Activated CD8-positive, alpha-beta memory T cell treated with anti-CD3 and anti-CD28 coated beads, Interleukin-2, amount 10 ng/mL, durations not matched to agents 7 days and 5 days (primary cell): ENCODE results near the gene MED13L. TPM values are rescaled to one million over a fixed set of nuclear protein-coding genes. Genes with fewer than 3 reads are reported as not detected.
A peak's percentile ranks its signal among the peaks of the same experiment; 100 is the strongest.

Experiments used
- ATAC-seq: fragments of 150-1000 bp; cut with Tn5 transposase; one replicate; pipeline ENCODE4 v1.10.0; 2021; ENCODE audit warnings: moderate library complexity
- CTCF ChIA-PET: fragments of 350-600 bp; sonication (Branson Sonifier 250); formaldehyde crosslinking; loops from one replicate; lab custom pipeline; 2021; ENCODE audit warnings: antibody characterized with exemption; lab: Charles Lee
- DNase-seq: peaks from one replicate; pipeline ENCODE4 v3.0.0-alpha.2; 2020
- H3K27ac Mint-ChIP-seq: one replicate; pipeline ENCODE4 v1.8.0; 2021; ENCODE audit warnings: mild to moderate bottlenecking, mixed read lengths
- H3K27me3 Mint-ChIP-seq: one replicate; pipeline ENCODE4 v1.8.0; 2021; ENCODE audit warnings: mixed read lengths
- H3K36me3 Mint-ChIP-seq: one replicate; pipeline ENCODE4 v1.8.0; 2021; ENCODE audit warnings: mild to moderate bottlenecking, mixed read lengths
- H3K4me1 Mint-ChIP-seq: one replicate; pipeline ENCODE4 v1.8.0; 2021; ENCODE audit warnings: mixed read lengths
- H3K4me3 Mint-ChIP-seq: one replicate; pipeline ENCODE4 v1.8.0; 2021; ENCODE audit warnings: mild to moderate bottlenecking, moderate library complexity, mixed read lengths
- H3K9me3 Mint-ChIP-seq: one replicate; pipeline ENCODE4 v1.8.0; 2022; ENCODE audit warnings: low read depth, mixed read lengths
- total RNA-seq, 2 experiments: library from RNA; stranded (reverse); gene quantifications; one replicate each; pipeline ENCODE4 v1.2.3, GENCODE V29; 2021

Gene MED13L
- total RNA-seq, 2 experiments from 2014 or later = 65.1 to 74.4 TPM

DNA sequence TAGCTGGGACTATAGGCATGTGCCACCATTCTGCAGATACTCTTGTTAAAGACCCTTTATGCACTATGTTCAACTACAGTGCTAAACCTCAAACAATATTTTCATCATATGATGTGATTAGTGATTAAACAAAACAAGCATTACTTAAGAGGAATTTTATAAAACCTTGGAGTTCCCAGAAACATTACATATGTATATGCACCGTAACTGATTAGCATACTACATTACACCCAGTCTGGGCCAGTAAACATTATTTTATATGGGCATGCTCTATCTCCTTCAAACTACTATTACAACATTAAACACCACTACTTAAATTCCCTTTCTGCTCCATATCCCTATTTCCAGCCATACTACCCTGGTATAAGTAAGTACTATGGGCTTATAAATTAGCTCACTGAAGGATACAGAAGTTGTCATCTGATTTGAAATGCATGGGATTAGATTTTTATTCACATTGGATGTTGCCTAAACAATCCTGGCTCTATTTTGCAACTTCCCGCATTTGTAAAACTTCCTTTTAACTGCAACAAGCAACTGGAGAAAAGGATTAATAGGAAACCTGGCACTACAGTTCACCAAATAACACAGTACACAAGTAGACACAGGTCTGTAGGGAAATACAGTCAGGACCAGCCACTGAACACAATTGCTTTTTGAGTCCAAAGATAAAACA lies 205.8 kb downstream of the MED13L start:
- H3K9me3 Mint-ChIP-seq = no peaks in the 10 kb centered on the region
- no peaks in the 10 kb centered on the region for H3K27me3 Mint-ChIP-seq
- H3K4me3 Mint-ChIP-seq = no peak overlapping the region
- CTCF ChIA-PET = interaction anchor here (0.9 kb wide), 1 partner anchor 18 kb away, joined by 4 read pairs; no protein-coding TSS in a partner anchor
- no peak overlapping the region for H3K27ac Mint-ChIP-seq
- H3K36me3 Mint-ChIP-seq = peaks cover 1% of the 10 kb centered on the region
- H3K4me1 Mint-ChIP-seq = peaks cover 24% of the 10 kb centered on the region
- ATAC-seq (no peak), DNase-seq (no peak)

DNA sequence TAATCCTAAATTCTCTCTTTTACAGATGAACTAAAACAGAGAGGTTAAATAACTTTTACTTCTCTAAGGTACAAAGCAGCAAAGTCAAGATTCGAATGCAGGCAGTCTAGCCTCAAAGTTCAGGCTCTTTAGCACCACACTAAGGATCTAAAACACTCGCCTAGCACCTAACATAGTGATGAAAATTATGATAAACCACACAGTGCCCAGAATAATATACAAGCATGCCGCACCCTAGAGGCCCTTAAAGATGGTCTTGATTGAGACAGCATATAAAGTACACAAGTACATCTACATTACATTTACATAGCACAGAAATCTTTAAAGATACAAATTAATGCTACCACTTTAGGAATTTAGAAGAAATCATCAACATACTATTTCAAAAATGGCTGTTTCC lies 207.0 kb downstream of the MED13L start:
- Mint-ChIP-seq H3K9me3 (no peaks in the 10 kb centered on the region), H3K4me1 (peaks cover 28% of the 10 kb centered on the region), H3K4me3 (no peak overlapping the region), H3K27ac (no peak overlapping the region), H3K27me3 (no peaks in the 10 kb centered on the region), H3K36me3 (no peaks in the 10 kb centered on the region)
- ATAC-seq (no peak), DNase-seq (no peak)
- CTCF ChIA-PET = no interaction called here

DNA sequence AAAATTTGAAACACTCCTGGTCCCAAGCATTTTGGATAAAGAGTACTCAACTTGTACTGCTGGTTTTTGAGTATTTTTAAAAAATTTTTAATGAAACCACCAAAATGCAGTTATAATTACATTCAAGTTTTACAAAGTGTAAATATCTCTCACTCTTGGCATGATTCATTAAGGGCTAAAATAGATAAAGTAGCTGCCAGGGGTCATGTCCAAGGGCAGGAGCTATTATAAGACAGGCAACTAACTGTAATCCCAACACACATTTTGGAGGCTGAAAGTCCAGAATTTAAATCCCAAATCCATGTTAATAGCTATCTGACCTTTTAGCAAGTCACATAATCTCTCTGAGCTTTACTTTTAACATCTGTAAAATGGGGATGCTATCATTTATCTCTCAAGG lies 207.6 kb downstream of the MED13L start:
- H3K9me3 Mint-ChIP-seq = no peaks in the 10 kb centered on the region
- no peak overlapping the region for H3K4me3 Mint-ChIP-seq
- no peaks in the 10 kb centered on the region for H3K36me3 Mint-ChIP-seq
- H3K27ac Mint-ChIP-seq = no peak overlapping the region
- peaks cover 24% of the 10 kb centered on the region for H3K4me1 Mint-ChIP-seq
- no peak for ATAC-seq
- CTCF ChIA-PET = no interaction called here
- H3K27me3 Mint-ChIP-seq = no peaks in the 10 kb centered on the region
- no peak for DNase-seq

DNA sequence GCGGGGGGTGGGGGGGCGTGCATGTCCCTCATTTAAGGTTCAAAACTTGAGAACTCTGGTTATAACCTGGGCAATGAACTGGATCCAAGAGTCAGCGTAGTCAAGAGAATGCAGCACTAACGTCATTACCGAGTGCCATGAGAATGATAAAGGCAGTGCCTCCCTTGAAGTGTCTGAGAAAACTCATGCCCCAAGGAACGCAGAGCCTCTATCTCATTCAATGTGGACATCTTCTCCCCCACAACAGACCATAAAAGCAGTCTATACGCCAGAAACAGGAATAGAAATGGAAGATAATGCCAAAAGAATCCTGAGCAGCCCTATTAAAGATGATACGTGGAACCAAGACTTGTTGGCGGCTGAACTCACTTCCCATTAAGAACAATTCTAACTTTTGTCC lies 208.6 kb downstream of the MED13L start:
- no peak for ATAC-seq
- no peak overlapping the region for H3K27ac Mint-ChIP-seq
- no peak for DNase-seq
- H3K36me3 Mint-ChIP-seq = no peaks in the 10 kb centered on the region
- H3K9me3 Mint-ChIP-seq = no peaks in the 10 kb centered on the region
- H3K4me1 Mint-ChIP-seq = peaks cover 19% of the 10 kb centered on the region
- no peaks in the 10 kb centered on the region for H3K27me3 Mint-ChIP-seq
- CTCF ChIA-PET = no interaction called here
- no peak overlapping the region for H3K4me3 Mint-ChIP-seq

DNA sequence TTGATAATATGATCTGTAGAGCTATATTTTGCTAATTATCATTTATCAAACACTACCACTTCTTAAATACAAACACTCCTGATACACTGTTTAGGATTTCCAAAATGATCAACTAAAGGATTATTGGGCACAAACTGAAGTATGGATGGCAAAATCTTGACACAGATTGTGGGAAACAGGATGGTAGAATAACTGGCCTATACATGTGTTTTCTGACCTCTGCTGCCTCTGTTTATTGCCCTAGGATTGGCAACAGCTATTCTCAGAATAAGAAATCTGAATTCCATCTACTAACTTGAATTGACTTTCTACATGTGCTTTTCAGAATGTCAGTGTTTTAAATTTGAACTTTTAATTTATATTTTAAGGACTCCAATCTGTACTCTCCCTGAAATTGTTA lies 209.1 kb downstream of the MED13L start:
- ATAC-seq (no peak), DNase-seq (no peak)
- H3K27me3 Mint-ChIP-seq = no peaks in the 10 kb centered on the region
- no peak overlapping the region for H3K27ac Mint-ChIP-seq
- H3K36me3 Mint-ChIP-seq = no peaks in the 10 kb centered on the region
- H3K4me3 Mint-ChIP-seq = no peak overlapping the region
- peaks cover 19% of the 10 kb centered on the region for H3K4me1 Mint-ChIP-seq
- no peaks in the 10 kb centered on the region for H3K9me3 Mint-ChIP-seq
- CTCF ChIA-PET = interaction anchor here (0.9 to 1.8 kb wide), 3 partner anchors 10 to 126 kb away, joined by 3 to 7 read pairs (median 3); no protein-coding TSS in a partner anchor

DNA sequence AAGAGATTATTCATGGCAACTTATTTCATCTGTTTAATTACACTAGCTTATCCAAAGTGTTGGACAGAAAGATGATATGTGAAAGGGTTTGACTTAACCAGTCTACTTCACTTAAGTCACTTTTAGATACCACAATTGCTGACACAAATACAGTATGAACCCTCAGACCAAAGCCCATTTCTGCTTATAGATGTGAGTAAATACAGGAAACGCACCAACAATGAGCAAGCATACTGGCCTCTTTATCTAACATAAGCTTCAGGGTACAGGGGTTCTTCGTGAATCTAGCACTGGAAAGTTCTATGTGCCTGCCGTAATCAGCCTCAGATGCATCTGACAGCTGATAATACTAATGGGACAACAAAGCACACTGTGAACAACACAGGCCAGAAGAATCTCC lies 209.6 kb downstream of the MED13L start:
- Mint-ChIP-seq H3K36me3 (no peaks in the 10 kb centered on the region), H3K27ac (no peak overlapping the region), H3K27me3 (no peaks in the 10 kb centered on the region), H3K4me3 (no peak overlapping the region), H3K9me3 (no peaks in the 10 kb centered on the region), H3K4me1 (peaks cover 19% of the 10 kb centered on the region)
- DNase-seq = no peak
- CTCF ChIA-PET = interaction anchor here (0.9 to 1.8 kb wide), 3 partner anchors 10 to 126 kb away, joined by 3 to 7 read pairs (median 3); no protein-coding TSS in a partner anchor
- ATAC-seq = no peak

DNA sequence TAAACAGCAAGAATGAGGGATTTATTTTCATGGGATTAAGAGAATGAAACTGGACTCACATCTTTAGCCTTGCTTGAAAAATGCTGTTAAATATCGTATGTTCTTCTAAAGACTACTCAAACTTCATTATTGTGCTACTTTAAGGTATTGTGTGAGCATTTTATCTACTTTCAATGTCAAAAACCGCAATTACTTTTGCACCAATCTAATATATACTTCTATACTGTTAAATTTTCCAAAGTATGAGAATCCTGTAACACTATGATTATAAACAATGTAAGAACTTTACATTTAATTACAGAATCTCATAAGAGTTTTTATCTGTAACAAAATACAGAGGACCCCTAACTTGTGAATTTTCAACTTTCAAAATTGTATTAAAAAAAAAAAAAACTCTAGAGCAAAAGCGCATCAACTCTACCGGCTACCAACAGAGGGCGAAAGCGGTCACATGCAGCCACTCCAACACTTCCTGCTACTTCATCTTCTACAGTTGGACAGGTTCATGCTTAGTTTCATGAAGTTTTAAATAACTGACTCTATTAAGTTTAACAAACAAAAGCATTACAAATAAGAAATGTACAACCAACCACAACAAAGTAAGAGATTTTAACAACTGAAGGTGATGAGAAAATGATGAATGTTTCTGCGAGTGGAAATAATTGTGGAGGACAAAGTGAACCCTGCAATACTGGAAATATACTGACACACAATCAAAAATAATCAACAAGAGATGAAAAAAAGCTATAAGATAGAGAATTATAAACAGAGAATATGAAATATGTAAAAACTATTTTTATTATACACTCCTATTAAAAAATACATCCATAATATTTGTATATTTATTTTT lies 210.9 kb downstream of the MED13L start:
- Mint-ChIP-seq H3K27ac (peak overlapping the region; percentile 72), H3K9me3 (no peaks in the 10 kb centered on the region), H3K4me1 (peaks cover 19% of the 10 kb centered on the region), H3K4me3 (no peak overlapping the region), H3K27me3 (no peaks in the 10 kb centered on the region), H3K36me3 (no peaks in the 10 kb centered on the region)
- DNase-seq (peak; percentile 74), ATAC-seq (peak; percentile 67)
- CTCF ChIA-PET = interaction anchor here (0.7 to 2.1 kb wide), 4 partner anchors 8 to 109 kb away, joined by 3 to 7 read pairs (median 5); no protein-coding TSS in a partner anchor

DNA sequence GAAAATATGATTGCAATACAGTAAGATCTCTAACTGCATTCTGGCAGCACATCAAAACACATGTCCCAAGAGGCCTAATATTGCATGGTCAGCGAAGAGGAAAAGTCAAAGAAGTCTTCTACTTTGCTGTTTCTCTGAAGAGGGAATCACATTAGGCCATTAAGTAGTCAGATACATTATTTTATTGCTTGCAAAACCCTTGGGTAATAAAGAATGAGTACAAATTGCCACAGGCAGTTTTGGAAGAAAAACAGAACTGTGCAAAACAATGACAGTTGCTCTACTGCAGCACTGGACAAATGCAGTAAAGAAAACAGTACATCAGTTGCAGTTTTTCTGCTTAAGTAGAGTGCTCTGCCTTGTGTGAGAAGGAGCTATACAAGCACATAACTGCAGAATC lies 211.9 kb downstream of the MED13L start:
- Mint-ChIP-seq H3K27ac (no peak overlapping the region), H3K36me3 (no peaks in the 10 kb centered on the region), H3K4me3 (no peak overlapping the region), H3K27me3 (no peaks in the 10 kb centered on the region), H3K4me1 (peaks cover 27% of the 10 kb centered on the region), H3K9me3 (no peaks in the 10 kb centered on the region)
- no peak for DNase-seq
- ATAC-seq = no peak
- CTCF ChIA-PET = interaction anchor here (0.8 to 2.1 kb wide), 2 partner anchors 9 to 110 kb away, joined by 3 to 7 read pairs; no protein-coding TSS in a partner anchor

DNA sequence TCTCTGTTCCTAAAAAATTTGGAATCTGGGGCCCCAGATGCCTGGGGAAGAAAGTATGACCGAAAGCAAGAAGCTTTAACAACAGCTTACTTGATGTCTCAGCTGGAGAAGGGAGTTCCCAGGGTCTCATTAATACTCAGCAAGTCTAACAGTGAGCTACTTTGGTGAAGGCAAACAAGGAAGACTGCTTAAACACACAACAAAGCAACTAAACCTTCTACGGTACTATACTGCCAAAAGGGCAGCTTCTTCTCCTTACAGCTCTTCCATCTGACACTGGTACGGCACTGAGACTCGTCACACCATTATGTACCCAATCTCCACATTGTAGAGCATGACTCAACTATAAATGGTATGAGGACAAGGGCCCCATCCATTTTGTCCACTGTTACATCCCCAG lies 213.0 kb downstream of the MED13L start:
- H3K9me3 Mint-ChIP-seq = no peaks in the 10 kb centered on the region
- CTCF ChIA-PET = interaction anchor here (1.0 to 1.2 kb wide), 2 partner anchors 55 to 131 kb away, joined by 3 read pairs; no protein-coding TSS in a partner anchor
- DNase-seq (no peak), ATAC-seq (no peak)
- H3K27ac Mint-ChIP-seq = no peak overlapping the region
- H3K4me1 Mint-ChIP-seq = peaks cover 31% of the 10 kb centered on the region
- H3K36me3 Mint-ChIP-seq = no peaks in the 10 kb centered on the region
- H3K4me3 Mint-ChIP-seq = no peak overlapping the region
- no peaks in the 10 kb centered on the region for H3K27me3 Mint-ChIP-seq

DNA sequence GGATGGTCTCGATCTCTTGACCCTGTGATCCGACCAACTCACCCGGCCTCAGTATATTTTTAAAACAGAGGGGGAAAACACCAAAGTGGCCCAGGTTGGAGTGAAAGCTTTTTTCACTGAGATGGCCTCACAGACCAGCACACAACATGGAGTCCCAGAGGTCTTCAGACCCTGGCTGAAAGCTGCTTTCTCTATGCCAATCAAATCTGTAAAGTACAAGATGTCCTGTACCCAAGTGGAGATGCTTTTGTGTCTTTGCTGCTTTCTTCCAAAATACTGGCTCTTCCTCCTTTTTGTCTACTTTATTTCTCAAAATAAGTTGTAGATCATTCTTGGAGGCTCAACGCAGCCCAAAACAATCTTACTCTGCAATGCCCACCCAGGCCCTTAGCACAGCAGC lies 214.8 kb downstream of the MED13L start:
- Mint-ChIP-seq H3K9me3 (no peaks in the 10 kb centered on the region), H3K27me3 (no peaks in the 10 kb centered on the region), H3K27ac (no peak overlapping the region), H3K4me1 (peaks cover 29% of the 10 kb centered on the region), H3K4me3 (no peak overlapping the region), H3K36me3 (no peaks in the 10 kb centered on the region)
- CTCF ChIA-PET = interaction anchor here (1.3 to 2.4 kb wide), 2 partner anchors 24 to 173 kb away, joined by 3 to 6 read pairs; no protein-coding TSS in a partner anchor
- no peak for DNase-seq
- ATAC-seq = no peak

DNA sequence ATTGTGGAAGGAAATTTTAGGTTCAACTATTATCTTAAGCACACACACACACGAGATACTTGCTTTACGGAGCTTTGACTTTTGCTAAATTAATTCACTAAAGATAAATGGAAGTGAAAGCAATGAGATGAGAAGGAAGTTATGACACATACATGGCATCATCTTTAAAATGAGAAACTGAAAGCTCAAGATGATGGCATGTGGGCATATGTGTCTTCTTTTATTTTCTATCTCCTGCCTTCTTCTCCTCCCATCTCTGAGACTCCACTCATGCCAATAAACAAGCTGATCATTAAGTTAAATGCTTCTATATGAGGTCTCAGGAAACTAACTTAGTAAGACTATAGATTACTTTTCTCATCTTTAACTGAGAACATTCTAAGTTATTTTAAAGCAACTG lies 216.7 kb downstream of the MED13L start:
- Mint-ChIP-seq H3K4me1 (peaks cover 27% of the 10 kb centered on the region), H3K4me3 (peak overlapping the region; percentile 74), H3K9me3 (no peaks in the 10 kb centered on the region), H3K27ac (peak overlapping the region; percentile 94), H3K27me3 (no peaks in the 10 kb centered on the region), H3K36me3 (no peaks in the 10 kb centered on the region)
- ATAC-seq (peak; percentile 96), DNase-seq (no peak)
- CTCF ChIA-PET = interaction anchor here (0.6 to 2.4 kb wide), 4 partner anchors 63 to 499 kb away, joined by 3 to 6 read pairs (median 3); partner anchors contain the start of gene MAP1LC3B2

DNA sequence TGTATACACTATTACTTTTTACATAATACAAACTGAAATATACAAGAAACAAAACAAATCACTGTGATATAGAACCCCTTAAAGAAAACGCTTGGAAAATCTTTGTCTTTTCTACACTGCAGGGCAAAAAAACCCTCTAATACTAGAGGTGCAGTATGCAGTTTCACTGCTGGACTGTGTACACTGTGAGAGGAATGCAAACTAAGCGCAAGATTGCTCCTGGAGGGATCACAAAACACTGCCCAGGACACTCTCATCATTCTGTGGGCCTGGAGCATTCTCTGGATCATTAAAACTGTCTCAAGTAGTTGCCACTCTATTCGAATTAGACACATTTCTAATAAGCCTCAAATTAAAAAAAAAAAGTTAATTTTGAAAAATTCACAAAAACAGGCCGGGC lies 217.6 kb downstream of the MED13L start:
- ATAC-seq (no peak), DNase-seq (no peak)
- Mint-ChIP-seq H3K27ac (peak overlapping the region; percentile 94), H3K4me1 (peaks cover 35% of the 10 kb centered on the region), H3K27me3 (no peaks in the 10 kb centered on the region), H3K9me3 (no peaks in the 10 kb centered on the region), H3K36me3 (no peaks in the 10 kb centered on the region), H3K4me3 (peak overlapping the region; percentile 74)
- CTCF ChIA-PET = no interaction called here

DNA sequence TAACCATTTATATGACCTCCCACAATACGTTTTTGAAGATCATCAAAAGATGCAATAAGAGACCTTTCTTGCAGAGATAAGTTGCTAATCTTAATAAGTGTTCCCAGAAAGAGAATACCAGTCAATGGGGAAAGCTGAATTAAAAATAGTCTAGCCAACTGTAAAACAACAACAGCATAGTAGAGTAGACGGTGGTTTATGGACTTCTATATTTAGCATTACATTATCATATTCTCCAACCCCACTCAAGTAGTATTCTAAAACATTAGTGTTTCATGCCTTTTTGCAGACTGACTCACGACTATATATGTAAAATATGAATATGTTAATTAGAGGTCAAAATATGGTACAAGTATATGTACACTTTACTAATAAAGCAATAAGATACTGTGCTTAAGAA lies 218.9 kb downstream of the MED13L start:
- H3K4me1 Mint-ChIP-seq = peaks cover 48% of the 10 kb centered on the region
- no peaks in the 10 kb centered on the region for H3K27me3 Mint-ChIP-seq
- no peak for DNase-seq
- no peaks in the 10 kb centered on the region for H3K36me3 Mint-ChIP-seq
- H3K9me3 Mint-ChIP-seq = no peaks in the 10 kb centered on the region
- no peak overlapping the region for H3K27ac Mint-ChIP-seq
- ATAC-seq = no peak
- CTCF ChIA-PET = no interaction called here
- H3K4me3 Mint-ChIP-seq = no peak overlapping the region
